Tibial nerve (tissue), 4 donors: ENCODE measurements around the gene CDH11.

Source experiments
- CTCF ChIP-seq, 5 experiments: fragments of 200-600 bp in 3 of 5; fragments of 450-650 bp in 2 of 5; sonication (generic) in 3 of 5; IDR thresholded peaks; one replicate each; pipeline ENCODE4 v1.5.1; 2016 to 2019; ENCODE audit warnings: antibody characterized with exemption in 5 of 5, mild to moderate bottlenecking in 3 of 5, moderate library complexity in 2 of 5
- EP300 ChIP-seq, 2 donors: sonication (generic); formaldehyde crosslinking; IDR thresholded peaks; one replicate each; pipeline ENCODE4 v1.6.1; 2017; ENCODE audit warnings: antibody characterized with exemption in 2 of 2, mild to moderate bottlenecking in 1 of 2
- POLR2A ChIP-seq, 2 donors: fragments of 450-650 bp; IDR thresholded peaks; one replicate each; pipeline ENCODE4 v1.6.1; 2017; ENCODE audit warnings: antibody characterized with exemption in 2 of 2, mild to moderate bottlenecking in 2 of 2, moderate library complexity in 2 of 2

DNA sequence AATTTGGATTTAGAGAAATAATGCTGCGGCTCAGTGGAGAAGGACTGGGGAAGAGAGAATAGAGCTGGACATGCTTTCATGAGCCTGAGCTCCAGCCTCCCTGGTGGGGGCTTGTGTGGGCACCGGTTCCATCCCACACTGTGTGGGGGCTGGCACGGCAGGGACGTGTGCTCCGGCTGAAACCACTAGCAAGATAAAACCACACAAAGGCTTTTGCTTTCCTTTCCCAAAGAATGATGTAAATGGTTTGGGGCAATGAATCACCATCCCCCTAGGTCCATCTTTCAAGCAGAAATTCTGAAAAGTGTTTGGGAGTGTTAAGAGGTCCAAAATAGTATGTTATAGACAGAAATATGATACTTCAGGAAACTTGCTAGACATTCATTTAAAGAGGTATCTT is 77.0 kb downstream of the CDH11 start:
- no peak for TF ChIP-seq EP300 (IDR thresholded peaks at IDR 0.05)
- TF ChIP-seq CTCF (IDR thresholded peaks at IDR 0.05), result no peak
- no peak for TF ChIP-seq POLR2A (IDR thresholded peaks at IDR 0.05)
